GM21825 (cell line): Measurements from ENCODE around the gene SHISA6.

Experiments used
- ATAC-seq: cut with Tn5 transposase; IDR thresholded peaks from one replicate; pipeline ENCODE4 v1.9.1; 2021; ENCODE audit warnings: mild to moderate bottlenecking, moderate library complexity; ENCODE audit not compliant: unreplicated experiment

Gene SHISA6

DNA sequence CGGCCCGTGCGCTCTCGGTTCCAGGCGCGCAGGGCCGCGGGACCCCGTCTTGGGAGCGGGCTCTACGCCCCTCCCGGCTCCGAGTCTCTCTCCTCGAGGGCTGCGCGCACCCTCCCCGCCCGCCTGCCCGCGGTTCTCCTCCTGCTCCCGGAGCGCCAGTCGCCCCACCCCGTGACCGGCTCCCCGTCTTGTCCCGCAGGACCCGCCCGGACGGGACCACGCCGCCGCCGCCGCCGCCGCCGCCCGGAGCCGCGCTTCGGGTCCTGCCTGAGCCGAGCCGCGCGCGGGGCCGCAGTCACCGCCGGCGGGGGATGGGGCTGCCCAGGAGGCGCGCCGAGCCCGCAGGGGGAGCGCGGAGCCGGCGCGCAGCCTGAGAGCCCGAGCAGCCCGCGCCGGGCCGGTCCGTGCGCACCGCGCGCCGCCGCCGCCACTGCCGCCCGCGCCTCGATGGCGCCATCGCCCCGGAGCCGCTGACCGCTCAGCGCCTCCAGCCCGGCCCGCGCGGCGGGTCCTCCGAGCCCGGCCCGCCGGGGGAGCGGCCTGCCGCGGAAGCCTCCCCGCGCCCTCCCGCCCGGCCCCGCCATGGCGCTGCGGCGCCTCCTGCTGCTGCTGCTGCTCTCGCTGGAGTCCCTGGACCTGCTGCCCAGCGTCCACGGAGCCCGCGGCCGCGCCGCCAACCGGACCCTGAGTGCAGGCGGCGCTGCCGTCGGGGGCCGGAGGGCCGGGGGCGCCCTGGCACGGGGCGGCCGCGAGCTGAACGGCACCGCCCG is at the start of gene SHISA6:
Gene SHISA6, plus strand, starts transcription at position 373 of the 770 bp plus-strand sequence.
- no peak for ATAC-seq

DNA sequence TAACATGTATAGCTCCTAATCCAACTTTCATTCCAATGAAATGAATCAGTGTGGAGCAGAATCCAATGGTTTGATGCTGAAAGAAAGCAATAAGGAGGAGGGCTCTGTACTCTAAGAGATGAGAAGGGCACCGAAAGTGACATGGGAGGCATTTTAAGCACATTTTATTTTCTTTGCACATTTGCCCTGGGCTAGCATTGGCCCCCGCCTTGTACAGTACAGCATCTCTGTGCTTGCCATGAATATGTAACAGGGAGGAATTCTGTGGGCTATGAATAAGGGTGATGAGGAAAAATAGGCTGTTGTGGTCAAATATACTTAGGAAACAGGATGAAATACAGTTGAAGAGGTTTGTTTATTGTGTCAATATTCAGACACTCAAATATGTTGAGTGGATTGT is 45.2 kb upstream of the SHISA6 start:
- ATAC-seq: no peak

DNA sequence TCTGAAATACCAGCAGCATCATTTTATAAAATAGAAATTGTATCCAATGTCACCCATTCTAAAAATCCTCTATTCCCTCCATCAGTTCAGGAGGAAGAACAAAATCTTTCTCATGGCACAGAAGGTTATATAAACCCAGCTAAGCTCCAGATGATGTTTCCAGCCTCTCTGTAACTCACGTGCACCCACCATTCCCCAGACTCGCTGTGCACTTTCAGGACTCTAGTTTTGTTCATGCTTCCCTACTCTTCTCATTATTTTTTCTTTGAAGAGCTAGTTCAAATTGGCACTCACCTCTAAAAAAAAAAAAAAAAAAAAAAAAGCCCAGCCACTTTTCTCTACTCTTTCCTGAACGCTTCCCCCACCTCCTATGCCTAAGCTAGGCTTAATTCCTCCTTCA is 36.0 kb upstream of the SHISA6 start:
- ATAC-seq: no peak

DNA sequence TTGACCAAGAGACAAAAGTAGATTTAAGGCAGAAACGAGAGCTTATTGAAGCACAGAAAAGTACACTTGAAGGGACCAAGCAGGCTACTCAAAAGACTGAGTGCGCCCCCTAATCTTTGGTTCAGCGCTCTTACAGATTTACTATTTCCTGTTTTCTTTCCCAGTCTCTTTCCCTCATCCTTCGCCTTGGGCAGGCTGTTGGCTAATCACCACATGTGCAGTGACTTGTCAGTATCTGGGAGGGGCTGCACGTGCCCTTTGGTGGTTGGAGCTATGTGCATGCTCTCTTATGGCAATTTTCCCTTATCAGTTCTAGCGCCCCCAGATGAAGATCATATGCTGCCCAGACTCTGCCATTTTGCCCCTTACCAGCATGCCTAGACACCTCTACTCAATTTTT is 35.4 kb upstream of the SHISA6 start:
- ATAC-seq: no peak

DNA sequence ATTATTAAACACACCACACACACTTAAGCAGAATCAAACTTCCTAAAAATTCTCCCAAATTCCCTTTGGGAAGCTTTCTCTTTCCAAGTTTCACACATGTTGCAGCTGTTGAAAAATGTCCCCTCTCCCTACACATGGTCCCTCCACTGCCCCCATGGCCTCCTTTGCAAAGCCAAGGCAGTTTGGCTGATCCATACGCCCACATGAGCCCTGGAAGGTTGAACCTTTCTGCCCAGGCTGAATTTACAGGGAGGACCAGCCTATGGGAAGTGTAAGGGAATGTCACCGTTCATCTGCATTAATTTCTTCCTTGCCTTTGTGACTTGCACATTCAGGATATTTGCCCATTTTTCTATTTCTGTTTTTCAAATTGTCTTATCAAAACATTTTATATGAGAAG is 31.1 kb upstream of the SHISA6 start:
- ATAC-seq: no peak

DNA sequence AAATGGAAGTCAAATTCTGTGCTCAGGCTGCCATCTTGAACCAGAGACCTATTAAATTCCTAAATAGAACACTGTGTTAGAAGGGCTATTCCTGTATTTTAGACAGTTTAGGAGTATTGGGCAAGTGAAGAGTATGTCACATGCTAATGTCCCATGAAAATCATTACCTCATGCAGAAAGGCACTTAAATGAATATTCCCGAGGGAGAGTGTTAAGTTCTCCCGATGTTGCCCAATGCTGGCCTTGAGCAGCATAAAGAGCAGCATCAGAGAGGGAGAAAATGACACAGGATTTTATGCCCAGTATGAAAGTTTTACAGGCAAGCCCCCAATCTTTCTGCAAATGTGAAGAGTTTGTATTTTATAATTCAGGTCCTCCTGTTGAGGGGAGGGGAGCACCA is 28.2 kb upstream of the SHISA6 start:
- ATAC-seq: no peak

DNA sequence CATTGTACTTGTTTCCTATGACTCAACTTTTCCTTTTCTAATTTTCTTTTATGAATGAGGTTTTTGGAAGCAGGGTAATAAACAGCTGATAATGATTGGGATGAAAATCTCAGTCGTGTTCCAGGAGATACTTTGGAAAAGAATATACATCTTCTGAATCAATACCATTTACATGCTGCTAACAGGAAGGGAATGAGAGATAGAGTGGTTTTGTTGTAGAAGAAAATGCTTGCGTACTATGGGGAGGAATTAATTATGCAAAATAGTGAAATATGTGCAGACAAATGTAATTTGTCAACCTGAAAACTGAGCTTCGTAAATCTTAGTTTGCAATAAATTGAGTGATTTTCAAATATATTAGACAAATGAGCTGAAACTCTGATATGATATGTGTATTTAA is 24.0 kb upstream of the SHISA6 start:
- ATAC-seq: no peak

DNA sequence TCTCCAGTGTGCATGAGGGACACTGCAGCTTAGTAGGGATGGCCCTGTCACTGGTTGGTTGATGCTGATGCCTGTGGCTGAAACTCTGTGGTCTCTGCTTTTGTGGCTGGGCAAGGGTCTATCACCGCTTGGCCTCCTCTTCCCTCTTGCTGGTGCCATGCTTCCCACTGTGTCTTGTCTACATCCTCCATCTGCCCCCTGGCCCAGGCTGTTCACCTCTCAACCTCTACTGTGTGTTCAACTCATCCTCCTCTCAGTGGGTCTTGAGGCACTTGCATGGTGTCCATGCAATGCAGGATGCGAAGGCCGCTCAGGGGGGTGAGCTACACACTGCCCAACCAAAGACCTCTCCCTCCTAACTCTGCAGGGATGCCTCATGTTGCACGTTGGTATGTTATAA is 19.8 kb upstream of the SHISA6 start:
- ATAC-seq: no peak

DNA sequence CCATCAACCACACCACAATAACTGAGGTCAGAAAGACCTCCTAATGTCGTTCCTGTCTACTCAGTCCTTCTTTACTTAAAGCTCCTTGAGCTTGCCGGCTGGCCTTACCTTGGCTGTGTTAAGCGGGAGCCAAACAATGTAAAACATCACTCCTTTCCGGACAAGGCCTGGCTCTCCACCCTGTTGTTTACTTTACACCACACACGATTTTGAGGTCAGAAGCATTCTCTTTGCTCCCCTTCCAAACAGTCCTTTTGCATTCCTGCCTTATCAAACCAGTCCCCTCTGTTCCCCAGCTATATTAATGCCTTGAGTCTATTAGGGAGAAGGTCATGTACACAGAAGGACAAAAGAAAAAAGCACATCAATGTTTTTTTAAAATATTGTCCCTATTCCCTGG is 19.3 kb upstream of the SHISA6 start:
- ATAC-seq: no peak

DNA sequence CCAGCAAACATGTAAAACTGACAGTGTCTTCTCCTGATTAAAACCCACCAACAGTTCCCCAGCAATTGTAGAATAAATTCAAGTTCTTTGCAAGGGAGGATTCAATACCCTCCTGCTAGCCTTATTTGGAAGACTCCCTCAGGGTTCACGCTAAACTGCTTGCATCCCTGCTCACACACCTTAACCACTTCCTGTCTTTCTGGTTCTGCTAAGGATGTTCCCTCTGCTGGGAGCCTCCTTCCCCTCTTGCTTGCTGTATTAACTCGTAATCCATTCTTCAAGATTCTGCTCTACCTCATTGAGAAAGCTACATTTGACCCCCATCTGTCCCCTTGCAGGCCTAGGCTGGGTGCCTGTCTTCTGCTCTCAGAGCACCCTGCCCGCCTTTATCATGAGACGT is 2.3 kb upstream of the SHISA6 start:
- ATAC-seq: no peak

DNA sequence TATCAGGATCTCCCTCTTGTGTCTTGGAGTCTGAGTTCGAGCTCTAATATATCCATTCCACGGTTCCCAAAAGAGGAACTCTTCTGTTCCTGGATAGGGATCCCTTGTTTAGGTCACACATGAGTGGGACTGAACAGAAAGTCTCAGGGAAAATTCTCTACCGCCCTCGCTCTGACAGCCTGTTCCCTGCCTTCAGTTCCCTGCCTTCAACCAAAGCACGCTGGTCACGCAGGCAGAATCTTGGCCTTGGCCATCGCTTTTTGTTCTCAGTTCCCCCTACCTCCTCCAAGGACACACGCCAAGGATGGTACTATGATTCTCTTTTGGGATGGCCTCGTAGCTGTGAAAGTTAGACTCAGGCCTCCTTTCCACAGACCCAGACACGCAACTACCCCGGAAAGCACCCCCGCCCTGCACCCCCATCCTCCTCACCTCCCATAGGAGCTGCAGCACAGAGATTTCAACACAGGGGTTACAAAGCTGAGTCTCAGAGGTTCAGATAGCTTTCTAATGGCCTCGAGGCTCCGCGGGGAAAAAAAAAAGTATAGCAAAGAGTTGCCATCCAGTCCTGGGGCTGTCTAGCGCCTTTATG is 1.5 kb upstream of the SHISA6 start:
- ATAC-seq: no peak

DNA sequence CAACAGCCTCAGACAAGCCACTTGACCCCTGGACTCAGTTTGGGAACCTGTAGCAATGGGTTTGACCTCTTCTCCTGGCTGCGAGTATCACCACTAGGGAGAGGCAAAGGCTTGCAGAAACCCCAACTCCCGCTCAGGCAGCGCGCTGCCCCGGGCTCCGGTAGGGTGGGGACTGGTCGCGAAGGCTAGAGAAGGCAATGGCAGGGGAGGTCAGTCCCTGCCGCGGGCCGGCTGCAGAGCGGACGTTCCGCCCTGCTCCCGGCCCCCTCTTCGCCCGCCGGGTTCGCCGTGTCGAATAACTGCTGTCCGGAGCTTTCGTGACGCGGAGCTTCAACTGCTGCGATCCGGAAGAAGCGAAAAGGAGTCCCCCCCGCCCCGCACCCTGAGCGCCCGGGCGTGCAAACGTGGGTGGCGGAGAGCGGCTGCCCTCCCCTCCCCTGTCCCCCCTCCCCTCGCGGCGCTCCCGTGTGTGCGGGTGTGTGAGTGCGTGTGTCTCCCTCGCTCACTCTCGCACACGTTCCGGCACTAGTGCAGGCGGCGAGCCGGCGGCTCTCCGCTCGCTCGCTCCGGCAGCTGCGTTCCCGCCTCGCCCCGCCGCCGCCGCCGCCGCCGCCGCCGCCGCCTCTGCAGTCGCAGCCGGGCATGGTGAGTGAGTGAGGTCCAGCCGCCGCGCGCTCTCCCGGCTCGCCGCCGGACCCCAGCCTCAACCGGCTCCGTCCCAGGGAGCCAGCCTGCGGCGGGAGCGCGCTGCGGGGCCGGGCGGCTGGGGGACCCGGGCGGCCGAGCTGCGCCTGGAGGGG is 772 bp upstream of the SHISA6 start:
- no peak for ATAC-seq

DNA sequence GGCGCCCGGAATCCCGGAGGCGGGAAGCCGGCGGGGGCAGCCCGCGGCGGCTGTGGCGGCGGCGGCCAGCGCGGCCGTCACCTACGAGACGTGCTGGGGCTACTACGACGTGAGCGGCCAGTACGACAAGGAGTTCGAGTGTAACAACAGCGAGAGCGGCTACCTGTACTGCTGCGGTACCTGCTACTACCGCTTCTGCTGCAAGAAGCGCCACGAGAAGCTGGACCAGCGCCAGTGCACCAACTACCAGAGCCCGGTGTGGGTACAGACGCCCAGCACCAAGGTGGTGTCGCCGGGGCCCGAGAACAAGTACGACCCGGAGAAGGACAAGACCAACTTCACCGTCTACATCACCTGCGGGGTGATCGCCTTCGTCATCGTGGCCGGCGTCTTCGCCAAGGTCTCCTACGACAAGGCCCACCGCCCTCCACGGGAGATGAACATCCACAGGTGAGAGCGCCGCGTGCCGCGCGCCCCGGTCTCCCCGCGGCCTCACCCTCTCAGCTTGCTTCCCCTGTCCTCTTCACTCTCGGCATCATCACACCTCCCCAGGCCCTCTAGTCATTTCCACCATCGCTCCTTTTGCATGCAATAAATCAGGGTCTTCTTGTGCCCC is 706 bp downstream of the SHISA6 start:
- ATAC-seq: no peak

DNA sequence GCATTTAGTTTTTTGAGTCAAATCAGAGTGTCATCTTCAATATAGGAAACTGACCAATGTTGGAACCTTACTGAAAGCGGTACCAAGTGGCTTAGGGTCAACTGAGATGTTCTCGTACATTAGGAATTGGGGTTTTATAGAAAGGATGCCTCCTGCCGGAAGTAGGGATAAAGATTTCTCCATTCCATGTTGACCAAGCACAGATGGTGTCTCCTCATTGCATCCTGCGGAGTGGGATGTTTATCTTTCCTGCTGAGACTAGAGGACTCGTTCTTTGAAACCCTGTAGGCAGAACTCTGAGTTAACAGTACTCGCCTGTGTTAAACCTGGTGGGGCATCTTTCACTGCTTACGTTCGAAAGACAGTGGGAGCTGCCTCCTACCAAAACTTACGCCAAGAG is 1.4 kb downstream of the SHISA6 start:
- ATAC-seq: no peak

DNA sequence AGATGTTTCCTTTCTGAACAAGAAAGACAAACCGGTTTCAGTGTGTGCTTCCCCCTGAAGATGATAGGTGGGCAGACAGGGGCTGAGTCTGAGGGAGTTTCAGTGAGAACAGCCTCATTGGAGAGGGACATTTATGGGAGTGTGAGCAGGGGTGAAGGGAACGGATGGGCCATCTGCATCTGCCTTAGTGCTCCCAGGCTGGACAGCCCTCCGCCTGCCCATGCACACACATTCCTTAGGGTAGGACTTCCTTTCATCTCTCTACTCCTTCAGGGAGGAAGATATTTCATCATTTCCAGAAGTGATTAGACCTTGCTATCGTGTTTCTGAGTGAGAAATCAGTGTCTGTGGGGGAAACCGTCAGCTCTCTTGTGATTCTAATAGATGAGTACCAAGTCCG is 3.8 kb downstream of the SHISA6 start:
- no peak for ATAC-seq

DNA sequence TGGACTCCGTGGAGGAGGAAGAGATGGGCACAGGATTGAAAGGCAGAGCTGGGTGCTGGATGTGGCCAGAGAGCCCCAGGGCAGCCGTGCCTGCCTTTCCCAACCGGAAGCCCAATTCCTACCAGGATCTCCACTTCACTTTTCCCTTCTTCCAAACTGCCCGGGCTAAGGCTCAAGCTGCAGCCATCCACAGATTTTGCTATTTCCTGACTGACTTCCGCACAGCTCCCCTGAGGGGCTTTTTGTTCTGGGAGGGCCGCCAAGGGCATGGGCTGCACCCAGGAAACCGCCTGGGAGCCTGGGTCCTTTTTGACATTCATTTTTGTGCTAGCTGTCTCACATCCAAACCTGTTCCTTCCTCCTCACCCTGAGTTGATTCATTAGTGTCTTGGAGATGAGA is 4.2 kb downstream of the SHISA6 start:
- no peak for ATAC-seq

DNA sequence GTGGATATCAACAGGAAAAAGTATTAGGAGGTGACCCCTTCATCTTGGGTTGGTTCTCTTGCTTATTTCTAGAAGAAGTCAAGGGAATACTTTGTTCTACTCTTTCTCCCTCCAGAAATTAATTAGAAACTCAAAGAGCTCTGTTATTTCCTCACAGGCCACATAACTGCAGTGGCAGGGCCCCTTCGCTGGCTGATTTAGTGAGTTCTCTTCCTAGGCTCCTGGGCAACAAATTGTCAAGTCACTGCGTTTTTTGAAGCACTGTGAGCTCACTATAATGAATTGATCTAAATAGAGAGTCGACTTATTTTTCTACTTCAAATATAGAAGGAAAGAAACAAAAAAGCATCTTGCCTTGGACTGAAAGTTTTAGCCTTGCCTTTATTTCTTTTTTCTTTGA is 4.8 kb downstream of the SHISA6 start:
- ATAC-seq: no peak

DNA sequence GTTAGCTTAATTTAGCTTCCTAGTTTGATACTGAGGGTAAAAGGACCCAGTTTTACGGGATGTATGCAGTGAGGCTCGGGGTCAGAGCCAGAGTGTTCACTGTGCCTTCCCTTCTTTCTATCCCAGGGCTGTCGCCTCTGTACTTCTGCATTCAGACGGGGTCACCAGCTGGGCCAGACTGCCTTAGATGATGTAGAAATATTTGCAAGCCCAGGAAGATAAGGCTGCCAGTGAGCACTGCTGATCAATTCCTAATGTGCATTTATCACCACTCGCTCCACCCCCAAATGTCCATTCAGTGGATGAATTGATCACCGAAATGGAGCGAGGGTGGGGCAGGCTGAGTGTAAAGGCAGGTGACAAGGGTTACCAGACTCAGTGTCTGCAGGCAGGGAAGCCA is 9.1 kb downstream of the SHISA6 start:
- ATAC-seq: no peak

DNA sequence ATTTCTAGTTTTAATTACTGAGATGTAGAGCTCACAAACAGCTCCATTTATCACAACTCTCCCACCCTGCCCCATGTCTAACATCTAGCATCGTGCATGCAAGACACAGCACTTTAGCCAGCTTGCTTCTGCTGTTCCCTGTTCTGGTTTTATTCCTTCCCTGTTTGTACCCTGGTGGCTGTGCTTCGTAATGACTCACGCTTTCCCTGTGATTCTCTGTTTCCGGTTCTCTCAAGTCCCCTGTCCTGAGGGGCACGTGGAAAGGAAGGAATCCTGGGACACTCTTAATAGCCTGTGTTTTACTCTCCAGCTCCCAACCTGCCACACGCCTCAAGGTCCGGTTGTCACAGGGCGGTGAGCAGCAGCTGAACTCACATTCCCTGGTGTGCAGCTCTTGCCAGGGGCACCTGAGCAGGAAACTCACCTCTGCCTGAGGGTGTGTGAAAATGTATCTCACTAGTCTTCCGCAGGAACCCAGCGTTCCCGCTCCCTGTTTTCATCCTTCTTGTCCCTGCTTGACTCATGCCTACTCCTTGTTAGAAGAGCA is 10.6 kb downstream of the SHISA6 start:
- no peak for ATAC-seq

DNA sequence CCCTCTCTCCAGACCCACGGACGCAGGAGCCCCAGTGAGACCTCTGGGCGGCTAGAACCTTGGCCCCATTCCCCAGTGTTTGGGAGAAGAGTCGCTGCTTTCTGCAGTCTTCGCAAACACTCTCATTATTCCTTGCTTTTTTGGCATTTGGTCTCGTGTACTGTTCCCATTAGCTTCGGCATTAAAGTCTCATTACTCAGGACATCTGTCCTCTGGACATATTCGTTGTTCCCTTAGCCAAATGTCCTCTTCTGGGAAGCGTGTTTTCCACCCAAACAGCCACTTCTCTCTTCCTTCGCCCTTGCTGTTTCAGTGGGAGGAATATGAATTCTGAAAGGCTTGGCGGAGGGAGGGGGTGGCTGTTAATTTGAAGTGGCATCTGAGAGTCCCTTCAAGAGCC is 11.1 kb downstream of the SHISA6 start:
- ATAC-seq: no peak

DNA sequence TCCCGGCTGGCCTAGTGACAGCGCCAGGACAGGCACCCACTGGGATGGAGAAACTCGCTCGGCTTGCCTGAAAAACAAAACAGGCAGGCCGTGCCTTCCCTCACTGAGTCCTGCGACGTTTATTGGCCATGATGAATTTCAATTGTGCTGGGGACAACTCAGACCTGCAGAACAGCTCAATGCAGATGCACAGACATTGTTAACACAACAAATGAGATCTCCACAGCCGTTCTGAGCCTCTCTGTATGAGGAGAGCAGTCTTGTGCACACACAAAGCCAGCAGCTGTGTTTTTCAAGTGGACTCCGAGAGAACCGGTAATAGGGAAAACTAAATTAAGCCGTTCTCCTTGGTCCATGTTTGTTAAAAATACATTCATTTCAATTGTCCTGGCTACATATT is 15.9 kb downstream of the SHISA6 start:
- ATAC-seq: no peak
